C4-2B (cell line): ENCODE data around the gene SEZ6L.

Experiments used
- ZFX ChIP-seq: fragments of 450-650 bp; IDR thresholded peaks from 2 replicates; pipeline ENCODE4 v1.6.1; 2017
- TF ChIP-seq, protein P1 (sequence below): fragments of 450-650 bp; conservative IDR thresholded peaks from 2 replicates; pipeline ENCODE4 v1.5.1; 2017; ENCODE audit warnings: mild to moderate bottlenecking

GRCh38 chr22:26336773-26337172, 167.5 kb downstream of the SEZ6L start:
- TF ChIP-seq, protein P1, sequence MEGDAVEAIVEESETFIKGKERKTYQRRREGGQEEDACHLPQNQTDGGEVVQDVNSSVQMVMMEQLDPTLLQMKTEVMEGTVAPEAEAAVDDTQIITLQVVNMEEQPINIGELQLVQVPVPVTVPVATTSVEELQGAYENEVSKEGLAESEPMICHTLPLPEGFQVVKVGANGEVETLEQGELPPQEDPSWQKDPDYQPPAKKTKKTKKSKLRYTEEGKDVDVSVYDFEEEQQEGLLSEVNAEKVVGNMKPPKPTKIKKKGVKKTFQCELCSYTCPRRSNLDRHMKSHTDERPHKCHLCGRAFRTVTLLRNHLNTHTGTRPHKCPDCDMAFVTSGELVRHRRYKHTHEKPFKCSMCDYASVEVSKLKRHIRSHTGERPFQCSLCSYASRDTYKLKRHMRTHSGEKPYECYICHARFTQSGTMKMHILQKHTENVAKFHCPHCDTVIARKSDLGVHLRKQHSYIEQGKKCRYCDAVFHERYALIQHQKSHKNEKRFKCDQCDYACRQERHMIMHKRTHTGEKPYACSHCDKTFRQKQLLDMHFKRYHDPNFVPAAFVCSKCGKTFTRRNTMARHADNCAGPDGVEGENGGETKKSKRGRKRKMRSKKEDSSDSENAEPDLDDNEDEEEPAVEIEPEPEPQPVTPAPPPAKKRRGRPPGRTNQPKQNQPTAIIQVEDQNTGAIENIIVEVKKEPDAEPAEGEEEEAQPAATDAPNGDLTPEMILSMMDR, result no peak
- no peak for TF ChIP-seq ZFX
